Neural cell (in vitro differentiated cells): ENCODE measurements around the gene ARL3. TPM values are rescaled to one million over a fixed set of nuclear protein-coding genes. Genes with fewer than 3 reads are reported as not detected.

ENCODE experiments used
- H2AFZ ChIP-seq: fragments of 200-600, 300-800 bp; sonication (generic), shearing (Covaris generic); 2 replicates; pipeline ENCODE4 v1.6.0; 2014; ENCODE audit warnings: low read depth, mild to moderate bottlenecking, antibody characterized with exemption, low read length, moderate library complexity
- H3F3A ChIP-seq: fragments of 200-600 bp; shearing (Covaris generic); 2 replicates; pipeline ENCODE4 v1.6.1; 2016; ENCODE audit warnings: mild to moderate bottlenecking, moderate library complexity, mixed read lengths, antibody characterized with exemption, low read length; ENCODE audit not compliant: insufficient read depth, poor library complexity, severe bottlenecking
- H3K27ac ChIP-seq: fragments of 200-600, 300-800 bp; sonication (generic), shearing (Covaris generic); 2 replicates; pipeline ENCODE4 v1.5.1; 2014; ENCODE audit warnings: mild to moderate bottlenecking, low read length, moderate library complexity
- H3K27me3 ChIP-seq: fragments of 300-800, 200-600 bp; sonication (generic), shearing (Covaris generic); 2 replicates; pipeline ENCODE4 v1.6.0; 2014; ENCODE audit warnings: mild to moderate bottlenecking, low read depth, low read length, moderate library complexity; ENCODE audit not compliant: insufficient read depth
- H3K36me3 ChIP-seq: fragments of 300-800, 200-600 bp; sonication (generic), shearing (Covaris generic); 2 replicates; pipeline ENCODE4 v1.5.1; 2014; ENCODE audit warnings: mild to moderate bottlenecking, antibody characterized with exemption, low read length, moderate library complexity; ENCODE audit not compliant: insufficient read depth
- H3K4me2 ChIP-seq: fragments of 300-800, 200-600 bp; sonication (generic), shearing (Covaris generic); 2 replicates; pipeline ENCODE4 v1.6.0; 2014; ENCODE audit warnings: mild to moderate bottlenecking, low read length
- H3K4me3 ChIP-seq: fragments of 300-800, 200-600 bp; sonication (generic), shearing (Covaris generic); 2 replicates; pipeline ENCODE4 v1.5.1; 2014; ENCODE audit warnings: mild to moderate bottlenecking, low read length, moderate library complexity
- H3K79me2 ChIP-seq: fragments of 200-600 bp; shearing (Covaris generic); replicated peaks from 2 replicates; pipeline ENCODE4 v1.6.0; 2014; ENCODE audit warnings: mild to moderate bottlenecking, low read length, moderate library complexity; ENCODE audit not compliant: insufficient read depth
- H3K9ac ChIP-seq: fragments of 300-800, 200-600 bp; sonication (generic), shearing (Covaris generic); 2 replicates; pipeline ENCODE4 v1.6.1; 2016; ENCODE audit warnings: mild to moderate bottlenecking, low read length, mixed read lengths
- H3K9me2 ChIP-seq: fragments of 200-600 bp; shearing (Covaris generic); 2 replicates; pipeline ENCODE4 v1.6.1; 2016; ENCODE audit warnings: mild to moderate bottlenecking, low read length, mixed read lengths; ENCODE audit not compliant: insufficient read depth
- H3K9me3 ChIP-seq: fragments of 200-600, 300-800 bp; sonication (generic), shearing (Covaris generic); 2 replicates; pipeline ENCODE4 v1.6.1; 2016; ENCODE audit warnings: mild to moderate bottlenecking, mixed run types, low read length, moderate library complexity, mixed read lengths
- H4K20me1 ChIP-seq: fragments of 200-600 bp; shearing (Covaris generic); 2 replicates; pipeline ENCODE4 v1.6.1; 2016; ENCODE audit warnings: mild to moderate bottlenecking, mixed run types; ENCODE audit not compliant: insufficient read depth
- EP300 ChIP-seq: fragments of 450-650 bp; conservative IDR thresholded peaks from 2 replicates; pipeline ENCODE4 v1.6.1; 2014; ENCODE audit warnings: antibody characterized with exemption, mild to moderate bottlenecking, moderate library complexity; ENCODE audit not compliant: poor library complexity, severe bottlenecking
- EZH2 ChIP-seq: fragments of 200-600, 300-800 bp; shearing (Covaris generic), sonication (generic); IDR thresholded peaks from 2 replicates; pipeline ENCODE4 v1.6.1; 2014; ENCODE audit warnings: antibody characterized with exemption, low read length, borderline replicate concordance, mild to moderate bottlenecking; ENCODE audit not compliant: insufficient read depth, poor library complexity, severe bottlenecking
- MXI1 ChIP-seq: fragments of 450-650 bp; conservative IDR thresholded peaks from 2 replicates; pipeline ENCODE4 v1.6.1; 2014; ENCODE audit warnings: antibody characterized with exemption, mild to moderate bottlenecking; ENCODE audit not compliant: poor library complexity, severe bottlenecking
- POLR2AphosphoS5 ChIP-seq: IDR thresholded peaks from 2 replicates; pipeline ENCODE4 v1.6.1; 2012
- RAD21 ChIP-seq: fragments of 450-650 bp; conservative IDR thresholded peaks from 2 replicates; pipeline ENCODE4 v1.6.1; 2014; ENCODE audit warnings: antibody characterized with exemption, mild to moderate bottlenecking, moderate library complexity
- SMC3 ChIP-seq: fragments of 450-650 bp; conservative IDR thresholded peaks from 2 replicates; pipeline ENCODE4 v1.6.1; 2014; ENCODE audit warnings: antibody characterized with exemption, mild to moderate bottlenecking, moderate library complexity; ENCODE audit not compliant: poor library complexity
- polyA plus RNA-seq: library from polyadenylated mRNA; depleted of rRNA; stranded (reverse); fragments of >200 nt; gene quantifications from 2 replicates; pipeline ENCODE4 v1.2.3, GENCODE V29; 2014
- TF ChIP-seq, protein P1 (sequence below): fragments of 450-650 bp; IDR thresholded peaks from 2 replicates; pipeline ENCODE4 v1.5.1; 2014; ENCODE audit warnings: antibody characterized with exemption, mild to moderate bottlenecking, moderate library complexity; ENCODE audit not compliant: poor library complexity, severe bottlenecking
- TF ChIP-seq, protein P2 (sequence below): IDR thresholded peaks from 2 replicates; pipeline ENCODE4 v1.6.1; 2012; ENCODE audit warnings: borderline replicate concordance

ARL3 gene
- polyA plus RNA-seq, 1 donor from 2014 or later, result 56.0 TPM

DNA sequence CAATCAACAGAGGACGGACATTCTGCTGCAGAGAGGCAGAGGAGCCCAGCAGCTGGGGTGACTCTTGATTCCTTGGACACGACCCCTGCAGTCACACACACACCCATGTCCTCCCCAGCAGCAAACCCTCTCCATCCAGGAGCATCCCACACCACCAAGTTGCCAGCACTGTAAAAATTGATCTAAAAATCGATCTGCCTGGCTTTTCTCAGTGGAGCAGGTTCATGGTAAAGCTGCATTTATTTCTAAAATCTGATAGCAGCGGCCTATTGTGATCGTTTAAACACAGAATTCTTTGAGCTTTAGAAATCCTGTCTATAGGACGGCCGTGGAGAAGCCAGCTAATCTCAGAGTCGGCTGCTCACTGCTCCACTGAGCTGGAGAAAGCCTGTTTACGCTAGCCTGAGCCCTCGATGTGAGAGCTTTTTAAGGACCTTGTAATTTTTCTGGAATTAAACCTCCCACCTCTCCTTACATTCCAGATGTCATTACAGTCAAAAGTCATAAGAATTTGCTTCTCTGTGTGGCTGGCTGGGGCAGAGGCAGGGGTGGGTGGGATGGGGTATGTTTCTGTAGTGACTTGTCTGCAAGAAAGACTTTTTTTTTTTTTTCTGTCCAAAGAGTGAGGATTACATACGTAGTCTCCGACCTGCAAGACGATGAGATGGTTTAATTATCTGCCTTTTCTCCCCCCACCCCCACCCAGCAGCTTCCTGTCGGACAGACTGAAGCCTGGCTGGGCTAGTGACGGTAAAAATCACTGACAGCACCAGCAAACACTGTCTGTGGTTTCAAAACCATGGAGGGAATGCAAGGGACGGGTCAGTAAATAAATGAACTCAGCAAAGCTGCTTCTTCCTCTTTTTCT lies 38.3 kb downstream of the ARL3 start:
- H2AFZ ChIP-seq, result no peak overlapping the region
- no peaks in the 10 kb centered on the region for H3K9me3 ChIP-seq
- H3K4me2 ChIP-seq, result peak overlapping the region; percentile 81
- H4K20me1 ChIP-seq, result no peaks in the 10 kb centered on the region
- H3K27ac ChIP-seq, result peak overlapping the region; percentile 95
- no peaks in the 10 kb centered on the region for H3K9me2 ChIP-seq
- no peaks in the 10 kb centered on the region for H3K79me2 ChIP-seq
- no peaks in the 10 kb centered on the region for H3K27me3 ChIP-seq
- peak; percentile 17 for TF ChIP-seq POLR2AphosphoS5
- TF ChIP-seq RAD21, result no peak
- peak; percentile 3 for TF ChIP-seq SMC3
- TF ChIP-seq, protein P1, sequence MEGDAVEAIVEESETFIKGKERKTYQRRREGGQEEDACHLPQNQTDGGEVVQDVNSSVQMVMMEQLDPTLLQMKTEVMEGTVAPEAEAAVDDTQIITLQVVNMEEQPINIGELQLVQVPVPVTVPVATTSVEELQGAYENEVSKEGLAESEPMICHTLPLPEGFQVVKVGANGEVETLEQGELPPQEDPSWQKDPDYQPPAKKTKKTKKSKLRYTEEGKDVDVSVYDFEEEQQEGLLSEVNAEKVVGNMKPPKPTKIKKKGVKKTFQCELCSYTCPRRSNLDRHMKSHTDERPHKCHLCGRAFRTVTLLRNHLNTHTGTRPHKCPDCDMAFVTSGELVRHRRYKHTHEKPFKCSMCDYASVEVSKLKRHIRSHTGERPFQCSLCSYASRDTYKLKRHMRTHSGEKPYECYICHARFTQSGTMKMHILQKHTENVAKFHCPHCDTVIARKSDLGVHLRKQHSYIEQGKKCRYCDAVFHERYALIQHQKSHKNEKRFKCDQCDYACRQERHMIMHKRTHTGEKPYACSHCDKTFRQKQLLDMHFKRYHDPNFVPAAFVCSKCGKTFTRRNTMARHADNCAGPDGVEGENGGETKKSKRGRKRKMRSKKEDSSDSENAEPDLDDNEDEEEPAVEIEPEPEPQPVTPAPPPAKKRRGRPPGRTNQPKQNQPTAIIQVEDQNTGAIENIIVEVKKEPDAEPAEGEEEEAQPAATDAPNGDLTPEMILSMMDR, result no peak
- H3F3A ChIP-seq, result peaks cover 5% of the 10 kb centered on the region
- H3K9ac ChIP-seq, result peak overlapping the region; percentile 76
- H3K4me3 ChIP-seq, result peak overlapping the region; percentile 61
- peaks cover 5% of the 10 kb centered on the region for H3K36me3 ChIP-seq

DNA sequence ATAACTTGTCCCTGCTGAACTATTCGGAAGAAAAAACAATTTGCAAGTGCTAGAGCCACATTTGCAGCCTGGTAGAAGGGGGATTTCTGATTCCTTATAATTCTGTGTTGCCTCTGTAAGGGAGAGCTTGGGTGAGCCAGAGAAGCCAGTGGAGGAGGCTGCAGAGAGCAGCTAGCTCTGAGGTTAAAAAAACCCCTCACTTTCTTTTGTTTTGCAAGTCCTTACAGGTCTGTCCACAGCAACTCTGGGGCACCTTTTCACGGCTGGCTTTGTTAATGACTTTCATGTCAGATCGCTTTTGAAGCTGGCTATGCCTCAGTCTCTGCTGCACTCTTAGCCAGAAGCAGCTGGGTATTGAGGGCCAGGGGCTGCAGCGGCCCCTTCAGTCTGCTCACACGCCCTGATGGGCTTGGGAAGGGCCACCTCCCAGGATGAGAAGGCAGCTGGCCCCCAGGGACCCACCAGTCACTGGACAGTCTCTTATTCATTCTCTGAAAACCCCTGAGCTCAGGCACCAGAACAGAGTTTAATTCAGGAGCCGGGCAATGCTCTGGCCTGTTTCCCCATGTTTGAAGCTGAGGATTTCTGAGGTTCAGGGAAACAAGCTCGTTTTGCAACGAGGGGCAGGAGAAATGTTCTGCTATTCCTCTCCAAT lies 39.1 kb downstream of the ARL3 start:
- H3K36me3 ChIP-seq, result no peaks in the 10 kb centered on the region
- peak; percentile 6 for TF ChIP-seq SMC3
- TF ChIP-seq, protein P2, sequence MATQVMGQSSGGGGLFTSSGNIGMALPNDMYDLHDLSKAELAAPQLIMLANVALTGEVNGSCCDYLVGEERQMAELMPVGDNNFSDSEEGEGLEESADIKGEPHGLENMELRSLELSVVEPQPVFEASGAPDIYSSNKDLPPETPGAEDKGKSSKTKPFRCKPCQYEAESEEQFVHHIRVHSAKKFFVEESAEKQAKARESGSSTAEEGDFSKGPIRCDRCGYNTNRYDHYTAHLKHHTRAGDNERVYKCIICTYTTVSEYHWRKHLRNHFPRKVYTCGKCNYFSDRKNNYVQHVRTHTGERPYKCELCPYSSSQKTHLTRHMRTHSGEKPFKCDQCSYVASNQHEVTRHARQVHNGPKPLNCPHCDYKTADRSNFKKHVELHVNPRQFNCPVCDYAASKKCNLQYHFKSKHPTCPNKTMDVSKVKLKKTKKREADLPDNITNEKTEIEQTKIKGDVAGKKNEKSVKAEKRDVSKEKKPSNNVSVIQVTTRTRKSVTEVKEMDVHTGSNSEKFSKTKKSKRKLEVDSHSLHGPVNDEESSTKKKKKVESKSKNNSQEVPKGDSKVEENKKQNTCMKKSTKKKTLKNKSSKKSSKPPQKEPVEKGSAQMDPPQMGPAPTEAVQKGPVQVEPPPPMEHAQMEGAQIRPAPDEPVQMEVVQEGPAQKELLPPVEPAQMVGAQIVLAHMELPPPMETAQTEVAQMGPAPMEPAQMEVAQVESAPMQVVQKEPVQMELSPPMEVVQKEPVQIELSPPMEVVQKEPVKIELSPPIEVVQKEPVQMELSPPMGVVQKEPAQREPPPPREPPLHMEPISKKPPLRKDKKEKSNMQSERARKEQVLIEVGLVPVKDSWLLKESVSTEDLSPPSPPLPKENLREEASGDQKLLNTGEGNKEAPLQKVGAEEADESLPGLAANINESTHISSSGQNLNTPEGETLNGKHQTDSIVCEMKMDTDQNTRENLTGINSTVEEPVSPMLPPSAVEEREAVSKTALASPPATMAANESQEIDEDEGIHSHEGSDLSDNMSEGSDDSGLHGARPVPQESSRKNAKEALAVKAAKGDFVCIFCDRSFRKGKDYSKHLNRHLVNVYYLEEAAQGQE, result no peak
- no peaks in the 10 kb centered on the region for H3K9me3 ChIP-seq
- H3F3A ChIP-seq, result peaks cover 5% of the 10 kb centered on the region
- peak overlapping the region; percentile 95 for H3K27ac ChIP-seq
- no peaks in the 10 kb centered on the region for H4K20me1 ChIP-seq
- H3K4me3 ChIP-seq, result peak overlapping the region; percentile 61
- H3K9ac ChIP-seq, result peak overlapping the region; percentile 76
- H3K4me2 ChIP-seq, result peak overlapping the region; percentile 81
- no peaks in the 10 kb centered on the region for H3K79me2 ChIP-seq
- no peak overlapping the region for H2AFZ ChIP-seq
- no peaks in the 10 kb centered on the region for H3K9me2 ChIP-seq
- no peaks in the 10 kb centered on the region for H3K27me3 ChIP-seq

DNA sequence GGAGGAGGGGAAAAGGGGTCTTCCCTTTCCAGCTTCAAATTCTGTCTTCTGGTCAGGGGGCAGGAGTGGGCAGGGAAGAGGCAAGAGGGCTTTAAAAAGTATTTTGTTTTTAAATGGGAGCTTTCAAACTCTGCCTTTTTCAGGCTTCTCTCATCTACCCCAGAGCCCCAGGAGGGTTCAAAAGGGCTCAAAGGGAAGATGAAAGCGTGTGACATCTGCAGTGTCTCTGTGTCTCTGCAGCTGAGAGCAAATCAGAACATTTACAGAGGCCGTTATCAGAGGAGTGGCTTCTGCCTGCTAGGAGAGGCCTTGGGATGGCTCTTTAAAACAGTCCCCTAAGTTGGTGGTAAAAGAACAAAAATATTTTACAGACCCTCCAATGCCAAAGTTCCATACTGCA lies 39.6 kb downstream of the ARL3 start:
- Histone ChIP-seq H3K27me3 (no peaks in the 10 kb centered on the region), H3K79me2 (no peaks in the 10 kb centered on the region), H3K27ac (peak overlapping the region; percentile 95), H3K36me3 (no peaks in the 10 kb centered on the region), H3K4me2 (peak overlapping the region; percentile 81), H4K20me1 (no peaks in the 10 kb centered on the region), H3K9me3 (no peaks in the 10 kb centered on the region), H3K9ac (peak overlapping the region; percentile 76), H3K9me2 (no peaks in the 10 kb centered on the region), H2AFZ (peak overlapping the region; percentile 16), H3F3A (peaks cover 5% of the 10 kb centered on the region), H3K4me3 (peak overlapping the region; percentile 61)
- TF ChIP-seq RAD21, result peak; percentile 15
- no peak for TF ChIP-seq EZH2
- TF ChIP-seq SMC3, result no peak
- TF ChIP-seq MXI1, result no peak
- TF ChIP-seq EP300, result no peak
